ENCODE data around the gene CELF6. TPM values are rescaled to one million over a fixed set of nuclear protein-coding genes. Genes with fewer than 3 reads are reported as not detected.

The CELF6 gene
- total RNA-seq, 1 experiment from 2014 or later, result not detected

DNA sequence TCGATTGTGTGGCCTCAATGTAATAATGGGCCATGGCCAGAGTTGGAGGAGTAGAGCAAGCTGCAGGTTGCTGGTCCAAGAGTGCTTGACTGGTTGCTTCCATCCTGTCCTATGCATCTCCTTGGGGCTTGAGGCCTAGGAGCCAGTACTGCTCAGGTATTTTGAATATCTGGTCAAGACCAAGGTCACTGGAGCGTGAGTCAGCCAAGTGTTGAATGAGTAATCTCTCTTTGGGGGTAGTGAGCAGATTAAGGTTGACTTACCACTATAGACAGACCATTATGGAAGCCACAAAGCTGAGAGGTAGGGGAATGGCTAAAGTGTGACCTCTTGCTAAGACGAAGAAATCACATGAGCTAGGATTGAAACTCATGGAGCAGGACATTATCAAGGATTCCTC is 38.2 kb downstream of the CELF6 start:
- ChIA-PET CTCF (no interaction called here), POLR2A (ENCODE audit: low non-redundant PET) (no interaction called here)
- no peaks in the 10 kb centered on the region for H3K36me3 ChIP-seq (ENCODE audit: insufficient read depth, low read length, poor library complexity, severe bottlenecking)
- BruUV-seq (replicated peaks), result no TSS peak
- no peak overlapping the region for H3K4me3 ChIP-seq (ENCODE audit: low read depth, low read length, poor library complexity, severe bottlenecking)
- intact Hi-C loops (cut with micrococcal nuclease; ENCODE audit: unreplicated experiment), result no loop called here
- TF ChIP-seq EZH2 (IDR thresholded peaks at IDR 0.05; ENCODE audit: borderline replicate concordance, low read depth, low read length, poor library complexity, severe bottlenecking) (no peak), CTCF (conservative IDR thresholded peaks at IDR 0.05; ENCODE audit: low read depth, low read length) (no peak)
- no peaks in the 10 kb centered on the region for H3K27me3 ChIP-seq (replicated peaks; ENCODE audit: insufficient read depth, low read depth, low read length, poor library complexity)
- H3K27ac ChIP-seq (ENCODE audit: low read depth, low read length, poor library complexity, severe bottlenecking), result no peak overlapping the region
- H3K4me1 ChIP-seq (ENCODE audit: insufficient read depth, low read length, poor library complexity, severe bottlenecking), result no peaks in the 10 kb centered on the region
- no peaks in the 10 kb centered on the region for H3K9me3 ChIP-seq (ENCODE audit: low read depth, low read length, poor library complexity, severe bottlenecking)
- DNase-seq (ENCODE audit: low spot score), result no peak

DNA sequence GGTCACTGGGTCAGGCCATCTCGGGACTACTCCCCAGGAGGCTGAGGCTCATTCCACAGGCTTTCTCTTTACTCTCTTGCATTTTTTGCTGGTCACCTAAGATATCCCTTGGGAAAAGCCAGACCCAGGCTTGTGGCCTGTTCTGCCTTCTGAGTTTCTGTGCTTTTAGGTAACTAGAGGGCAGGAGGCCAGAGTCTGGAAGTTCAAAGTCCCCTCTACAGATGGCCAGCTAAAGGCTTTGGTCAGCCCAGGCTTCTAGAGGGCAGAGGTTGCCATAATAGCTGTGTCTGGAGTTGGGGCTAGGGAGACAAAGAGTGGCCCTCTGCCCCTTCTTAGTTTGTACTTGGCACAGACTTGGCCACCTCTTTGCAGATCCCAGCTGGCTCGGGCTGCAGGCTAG is 39.2 kb downstream of the CELF6 start:
- TF ChIP-seq EZH2 (IDR thresholded peaks at IDR 0.05; ENCODE audit: borderline replicate concordance, low read depth, low read length, poor library complexity, severe bottlenecking) (no peak), CTCF (conservative IDR thresholded peaks at IDR 0.05; ENCODE audit: low read depth, low read length) (no peak)

GRCh38 chr15:72278737-72279136 is 41.2 kb downstream of the CELF6 start:
- ChIA-PET POLR2A (ENCODE audit: low non-redundant PET) (no interaction called here), CTCF (no interaction called here)
- intact Hi-C loops (cut with micrococcal nuclease; ENCODE audit: unreplicated experiment), result no loop called here

More for the DNA sequence above, 39.2 kb downstream of the CELF6 start:
- POLR2A ChIA-PET (ENCODE audit: low non-redundant PET), result no interaction called here
- H3K27ac ChIP-seq (ENCODE audit: low read depth, low read length, poor library complexity, severe bottlenecking), result no peak overlapping the region
- no peak for DNase-seq (ENCODE audit: low spot score)
- H3K4me3 ChIP-seq (ENCODE audit: low read depth, low read length, poor library complexity, severe bottlenecking), result no peak overlapping the region
- no TSS peak for BruUV-seq (replicated peaks)
- no peaks in the 10 kb centered on the region for H3K9me3 ChIP-seq (ENCODE audit: low read depth, low read length, poor library complexity, severe bottlenecking)
- no peaks in the 10 kb centered on the region for H3K27me3 ChIP-seq (replicated peaks; ENCODE audit: insufficient read depth, low read depth, low read length, poor library complexity)
- H3K4me1 ChIP-seq (ENCODE audit: insufficient read depth, low read length, poor library complexity, severe bottlenecking), result no peaks in the 10 kb centered on the region
- H3K36me3 ChIP-seq (ENCODE audit: insufficient read depth, low read length, poor library complexity, severe bottlenecking), result no peaks in the 10 kb centered on the region
- intact Hi-C loops (cut with micrococcal nuclease; ENCODE audit: unreplicated experiment), result no loop called here
- CTCF ChIA-PET, result no interaction called here

More at GRCh38 chr15:72278737-72279136, 41.2 kb downstream of the CELF6 start:
- Histone ChIP-seq H3K9me3 (ENCODE audit: low read depth, low read length, poor library complexity, severe bottlenecking) (no peaks in the 10 kb centered on the region), H3K27ac (ENCODE audit: low read depth, low read length, poor library complexity, severe bottlenecking) (no peak overlapping the region), H3K36me3 (ENCODE audit: insufficient read depth, low read length, poor library complexity, severe bottlenecking) (no peaks in the 10 kb centered on the region), H3K27me3 (replicated peaks; ENCODE audit: insufficient read depth, low read depth, low read length, poor library complexity) (no peaks in the 10 kb centered on the region), H3K4me3 (ENCODE audit: low read depth, low read length, poor library complexity, severe bottlenecking) (no peak overlapping the region), H3K4me1 (ENCODE audit: insufficient read depth, low read length, poor library complexity, severe bottlenecking) (no peaks in the 10 kb centered on the region)
- TF ChIP-seq CTCF (conservative IDR thresholded peaks at IDR 0.05; ENCODE audit: low read depth, low read length), result no peak
- TF ChIP-seq EZH2 (IDR thresholded peaks at IDR 0.05; ENCODE audit: borderline replicate concordance, low read depth, low read length, poor library complexity, severe bottlenecking), result no peak
- DNase-seq (ENCODE audit: low spot score), result no peak
- BruUV-seq (replicated peaks), result no TSS peak
